HG03135 (cell line): Measurements from ENCODE around the gene ATP1A3.

Experiments
- ATAC-seq: cut with Tn5 transposase; IDR thresholded peaks from one replicate; pipeline ENCODE4 v1.9.1; 2021; ENCODE audit warnings: mild to moderate bottlenecking, moderate library complexity; ENCODE audit not compliant: unreplicated experiment

ATP1A3 gene

GRCh38 chr19:41918653-41919244, 75.3 kb downstream of the ATP1A3 start:
- no peak for ATAC-seq

GRCh38 chr19:41918095-41918494, 75.9 kb downstream of the ATP1A3 start:
- no peak for ATAC-seq

- no peak for ATAC-seq
Observed at GRCh38 chr19:41917676-41918075, 76.4 kb downstream of the ATP1A3 start.
